HG02973 (cell line): Measurements from ENCODE around the gene PCSK7.

Experiments used
- ATAC-seq: cut with Tn5 transposase; IDR thresholded peaks from one replicate; pipeline ENCODE4 v1.9.1; 2021; ENCODE audit warnings: moderate library complexity; ENCODE audit not compliant: unreplicated experiment

The PCSK7 gene

GRCh38 chr11:117232092-117232878 is 412 bp upstream of the PCSK7 start, which contains the start of gene RNF214:
RNF214 (plus strand) TSS chr11:117232671; CDS start chr11:117234273, 1,602 bp downstream.
- ATAC-seq: peak; percentile 61

GRCh38 chr11:117230999-117231841 is 653 bp downstream of the PCSK7 start:
- no peak for ATAC-seq

GRCh38 chr11:117230286-117230961 is 1.4 kb downstream of the PCSK7 start:
- ATAC-seq: no peak

GRCh38 chr11:117229931-117230285 is 2.0 kb downstream of the PCSK7 start:
- ATAC-seq: no peak

- no peak for ATAC-seq
Measured at GRCh38 chr11:117229411-117229810, 2.5 kb downstream of the PCSK7 start.

GRCh38 chr11:117228091-117228490 is 3.8 kb downstream of the PCSK7 start:
- ATAC-seq: no peak

GRCh38 chr11:117226388-117227385 is 5.2 kb downstream of the PCSK7 start:
- no peak for ATAC-seq

GRCh38 chr11:117225553-117226170 is 6.2 kb downstream of the PCSK7 start:
- no peak for ATAC-seq

- ATAC-seq: no peak
Measured at GRCh38 chr11:117223741-117224689, 7.9 kb downstream of the PCSK7 start.

- no peak for ATAC-seq
Measured at GRCh38 chr11:117222991-117223740, 8.7 kb downstream of the PCSK7 start.

GRCh38 chr11:117221775-117222517 is 9.9 kb downstream of the PCSK7 start:
- ATAC-seq: no peak

GRCh38 chr11:117220999-117221774 is 10.7 kb downstream of the PCSK7 start:
- ATAC-seq: no peak

GRCh38 chr11:117220568-117220967 is 11.3 kb downstream of the PCSK7 start:
- no peak for ATAC-seq

GRCh38 chr11:117219995-117220394 is 11.9 kb downstream of the PCSK7 start:
- no peak for ATAC-seq

GRCh38 chr11:117219455-117219854 is 12.4 kb downstream of the PCSK7 start:
- no peak for ATAC-seq

GRCh38 chr11:117219001-117219400 is 12.9 kb downstream of the PCSK7 start:
- ATAC-seq: no peak
